PC-3 (cell line): Measurements from ENCODE around the gene CLSTN3. TPM values are rescaled to one million over a fixed set of nuclear protein-coding genes. Genes with fewer than 3 reads are reported as not detected.
A peak's percentile ranks its signal among the peaks of the same experiment; 100 is the strongest.

Experiments used
- ATAC-seq: fragments of 200-7000 bp; cut with Tn5 transposase; 2 replicates; pipeline ENCODE4 v1.9.1; 2020; ENCODE audit warnings: mild to moderate bottlenecking, moderate library complexity
- BruUV-seq: library from RNA; stranded (reverse); fragments of 400-500 nt; replicated peaks from 2 replicates; lab custom pipeline; 2021; lab: Mats Ljungman, UMichigan
- CTCF ChIA-PET: fragments of 300-600 bp; sonication (Branson Sonifier 250); formaldehyde crosslinking; loops from one replicate; lab custom pipeline; 2022; ENCODE audit warnings: antibody characterized with exemption; lab: Charles Lee
- POLR2A ChIA-PET: fragments of 300-600 bp; sonication (Branson Sonifier 250); formaldehyde crosslinking; loops from one replicate; lab custom pipeline; 2022; ENCODE audit warnings: antibody characterized with exemption; ENCODE audit not compliant: unreplicated experiment; lab: Charles Lee
- DNase-seq: peaks from one replicate; pipeline ENCODE4 v3.0.0-alpha.2; 2015
- H2AFZ ChIP-seq: fragments of 300-600 bp; sonication (generic); 2 replicates; pipeline ENCODE4 v1.6.0; 2016; ENCODE audit warnings: antibody characterized with exemption, low read length
- H3F3A ChIP-seq: fragments of 300-600 bp; sonication (generic); one replicate; pipeline ENCODE4 v1.6.0; 2017; ENCODE audit warnings: antibody characterized with exemption, low read length, control low read depth, mild to moderate bottlenecking; ENCODE audit not compliant: unreplicated experiment
- H3K27ac ChIP-seq: fragments of 300-600 bp; sonication (generic); 2 replicates; pipeline ENCODE4 v1.5.1; 2016; ENCODE audit warnings: mild to moderate bottlenecking, low read length
- H3K27me3 ChIP-seq: fragments of 300-600 bp; sonication (generic); 2 replicates; pipeline ENCODE4 v1.6.1; 2016; ENCODE audit warnings: low read length, mixed read lengths
- H3K36me3 ChIP-seq: fragments of 300-600 bp; sonication (generic); 2 replicates; pipeline ENCODE4 v1.6.1; 2016; ENCODE audit warnings: low read depth, mixed run types, low read length, mixed read lengths
- H3K4me1 ChIP-seq: fragments of 300-600 bp; sonication (generic); 2 replicates; pipeline ENCODE4 v1.5.1; 2016; ENCODE audit warnings: low read length; ENCODE audit not compliant: insufficient read depth
- H3K4me2 ChIP-seq: fragments of 300-600 bp; sonication (generic); 2 replicates; pipeline ENCODE4 v1.6.0; 2016; ENCODE audit warnings: low read length
- H3K4me3 ChIP-seq: fragments of 300-600 bp; sonication (generic); 2 replicates; pipeline ENCODE4 v1.5.1; 2016; ENCODE audit warnings: mild to moderate bottlenecking, low read length, mixed read lengths
- H3K79me2 ChIP-seq: fragments of 300-600 bp; sonication (generic); 2 replicates; pipeline ENCODE4 v1.6.1; 2017; ENCODE audit warnings: low read length, mixed read lengths
- H3K9ac ChIP-seq: fragments of 300-600 bp; sonication (generic); 2 replicates; pipeline ENCODE4 v1.6.0; 2016; ENCODE audit warnings: mild to moderate bottlenecking, low read length
- H3K9me2 ChIP-seq: fragments of 300-600 bp; sonication (generic); replicated peaks from 2 replicates; pipeline ENCODE4 v1.6.1; 2016; ENCODE audit warnings: mixed run types, low read length, mixed read lengths
- H3K9me3 ChIP-seq: fragments of 300-600 bp; sonication (generic); 2 replicates; pipeline ENCODE4 v1.6.1; 2016; ENCODE audit warnings: low read length, mixed read lengths
- H4K20me1 ChIP-seq: fragments of 300-600 bp; sonication (generic); 2 replicates; pipeline ENCODE4 v1.6.1; 2016; ENCODE audit warnings: low read length, mixed read lengths
- EZH2 ChIP-seq: fragments of 300-600 bp; sonication (generic); IDR thresholded peaks from one replicate; pipeline ENCODE4 v1.6.1; 2017; ENCODE audit warnings: antibody characterized with exemption, mild to moderate bottlenecking, low read length; ENCODE audit not compliant: unreplicated experiment
- EZH2phosphoT487 ChIP-seq: fragments of 300-600 bp; sonication (generic); IDR thresholded peaks from 2 replicates; pipeline ENCODE4 v1.6.1; 2018; ENCODE audit warnings: mild to moderate bottlenecking, antibody characterized with exemption, low read length, borderline replicate concordance
- intact Hi-C: fragments of 100-400 bp; cut with micrococcal nuclease; formaldehyde crosslinking; loops from 2 replicates; pipeline ENCODE4 v1.9.0; 2023
- total RNA-seq: library from RNA; depleted of rRNA; stranded (reverse); fragments of >200 nt; gene quantifications from 2 replicates; pipeline ENCODE4 v1.2.3, GENCODE V29; 2014
- TF ChIP-seq, protein P1 (sequence below): fragments of 300-600 bp; sonication (generic); conservative IDR thresholded peaks from 2 replicates; pipeline ENCODE4 v1.5.1; 2017; ENCODE audit warnings: antibody characterized with exemption, low read depth, mild to moderate bottlenecking, low read length

Gene CLSTN3
- total RNA-seq, 1 experiment from 2014 or later = 10.9 TPM

DNA sequence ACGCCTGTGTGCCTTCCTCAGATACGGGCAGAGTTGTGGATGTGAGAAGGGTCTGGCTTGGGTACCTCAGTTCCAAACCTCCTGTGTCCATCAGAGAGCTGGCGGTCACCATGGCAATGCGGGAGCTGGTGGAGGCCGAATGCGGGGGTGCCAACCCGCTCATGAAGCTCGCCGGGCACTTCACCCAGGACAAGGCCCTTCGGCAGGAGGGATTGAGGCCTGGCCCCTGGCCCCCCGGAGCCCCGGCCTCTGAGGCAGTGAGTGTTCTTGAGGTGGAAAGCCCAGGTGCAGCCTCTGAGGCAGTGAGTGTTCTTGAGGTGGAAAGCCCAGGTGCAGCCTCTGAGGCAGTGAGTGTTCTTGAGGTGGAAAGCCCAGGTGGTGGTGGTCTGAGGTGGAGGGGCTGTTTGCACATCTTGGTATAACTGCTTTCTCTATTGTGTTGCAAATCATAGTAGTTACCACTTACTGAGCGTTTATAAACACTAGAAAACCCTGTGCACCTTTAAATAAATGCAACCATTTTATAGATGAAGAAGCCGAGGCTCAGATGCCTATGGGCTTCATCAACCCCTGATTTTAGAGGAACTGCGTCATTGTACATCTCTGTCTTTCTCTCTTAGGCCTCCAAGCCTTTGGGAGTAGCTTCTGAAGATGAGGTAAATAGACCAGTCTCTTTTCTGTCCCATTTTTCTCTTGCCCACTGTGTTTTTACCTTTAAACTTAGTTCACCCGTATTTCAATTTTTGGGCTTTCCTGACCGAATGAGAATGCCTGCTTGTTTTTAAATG lies 60.3 kb downstream of the CLSTN3 start:
- H3K9ac ChIP-seq = peak overlapping the region; percentile 86
- ATAC-seq (no peak), DNase-seq (no peak)
- intact Hi-C loops = no loop called here
- H2AFZ ChIP-seq = peak overlapping the region; percentile 90
- no TSS peak for BruUV-seq
- H3K79me2 ChIP-seq = peaks cover 32% of the 10 kb centered on the region
- H3K9me3 ChIP-seq = no peaks in the 10 kb centered on the region
- no peaks in the 10 kb centered on the region; the same call in none of the 2 replicates for H3K36me3 ChIP-seq
- ChIA-PET POLR2A (no interaction called here), CTCF (no interaction called here)
- H3K27me3 ChIP-seq = no peaks in the 10 kb centered on the region
- no peaks in the 10 kb centered on the region for H3F3A ChIP-seq
- H3K9me2 ChIP-seq = no peaks in the 10 kb centered on the region
- 0 out of 2 replicates have a peak, but pooled peaks cover 3% of the 10 kb centered on the region for H4K20me1 ChIP-seq
- peak overlapping the region; percentile 97 for H3K4me2 ChIP-seq
- H3K27ac ChIP-seq = no peak overlapping the region
- H3K4me1 ChIP-seq = peaks cover 19% of the 10 kb centered on the region
- TF ChIP-seq, protein P1, sequence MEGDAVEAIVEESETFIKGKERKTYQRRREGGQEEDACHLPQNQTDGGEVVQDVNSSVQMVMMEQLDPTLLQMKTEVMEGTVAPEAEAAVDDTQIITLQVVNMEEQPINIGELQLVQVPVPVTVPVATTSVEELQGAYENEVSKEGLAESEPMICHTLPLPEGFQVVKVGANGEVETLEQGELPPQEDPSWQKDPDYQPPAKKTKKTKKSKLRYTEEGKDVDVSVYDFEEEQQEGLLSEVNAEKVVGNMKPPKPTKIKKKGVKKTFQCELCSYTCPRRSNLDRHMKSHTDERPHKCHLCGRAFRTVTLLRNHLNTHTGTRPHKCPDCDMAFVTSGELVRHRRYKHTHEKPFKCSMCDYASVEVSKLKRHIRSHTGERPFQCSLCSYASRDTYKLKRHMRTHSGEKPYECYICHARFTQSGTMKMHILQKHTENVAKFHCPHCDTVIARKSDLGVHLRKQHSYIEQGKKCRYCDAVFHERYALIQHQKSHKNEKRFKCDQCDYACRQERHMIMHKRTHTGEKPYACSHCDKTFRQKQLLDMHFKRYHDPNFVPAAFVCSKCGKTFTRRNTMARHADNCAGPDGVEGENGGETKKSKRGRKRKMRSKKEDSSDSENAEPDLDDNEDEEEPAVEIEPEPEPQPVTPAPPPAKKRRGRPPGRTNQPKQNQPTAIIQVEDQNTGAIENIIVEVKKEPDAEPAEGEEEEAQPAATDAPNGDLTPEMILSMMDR = no peak
- TF ChIP-seq EZH2phosphoT487 = no peak
- TF ChIP-seq EZH2 = no peak
- H3K4me3 ChIP-seq = peak overlapping the region; percentile 84

DNA sequence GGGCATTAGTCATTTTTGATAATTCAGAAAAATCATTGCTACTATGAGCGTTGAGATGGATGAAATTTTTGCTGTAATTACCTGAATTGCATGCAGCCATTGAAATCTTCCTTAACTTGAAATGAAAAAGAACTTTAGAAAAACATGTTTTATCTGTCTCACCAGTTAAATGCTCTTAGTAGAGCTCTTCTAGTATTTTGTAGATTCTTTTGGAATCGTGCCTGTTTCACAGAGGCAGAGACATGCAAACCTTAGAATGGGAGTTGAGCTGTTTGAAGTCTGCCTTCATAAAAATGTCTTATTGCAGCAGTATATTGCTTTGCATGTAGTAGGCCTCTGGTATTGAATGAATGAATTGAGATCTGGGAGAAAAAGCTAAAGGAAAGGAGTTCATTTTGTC lies 63.5 kb downstream of the CLSTN3 start:
- Histone ChIP-seq H3K27me3 (no peaks in the 10 kb centered on the region), H3K4me1 (peaks cover 10% of the 10 kb centered on the region), H3K27ac (no peak overlapping the region), H3K79me2 (peaks cover 32% of the 10 kb centered on the region), H4K20me1 (0 out of 2 replicates have a peak, but pooled peaks cover 4% of the 10 kb centered on the region), H3K9ac (no peak overlapping the region), H3K9me3 (no peaks in the 10 kb centered on the region), H3F3A (no peaks in the 10 kb centered on the region), H3K4me2 (no peak overlapping the region), H2AFZ (no peak overlapping the region), H3K36me3 (no peaks in the 10 kb centered on the region; the same call in none of the 2 replicates), H3K4me3 (no peak overlapping the region), H3K9me2 (no peaks in the 10 kb centered on the region)
- TF ChIP-seq EZH2phosphoT487 = no peak
- TF ChIP-seq EZH2 = no peak
- TF ChIP-seq, protein P1 = no peak
- no peak for DNase-seq
- intact Hi-C loops = no loop called here
- ChIA-PET CTCF (no interaction called here), POLR2A (no interaction called here)
- no peak for ATAC-seq
- BruUV-seq = no TSS peak

DNA sequence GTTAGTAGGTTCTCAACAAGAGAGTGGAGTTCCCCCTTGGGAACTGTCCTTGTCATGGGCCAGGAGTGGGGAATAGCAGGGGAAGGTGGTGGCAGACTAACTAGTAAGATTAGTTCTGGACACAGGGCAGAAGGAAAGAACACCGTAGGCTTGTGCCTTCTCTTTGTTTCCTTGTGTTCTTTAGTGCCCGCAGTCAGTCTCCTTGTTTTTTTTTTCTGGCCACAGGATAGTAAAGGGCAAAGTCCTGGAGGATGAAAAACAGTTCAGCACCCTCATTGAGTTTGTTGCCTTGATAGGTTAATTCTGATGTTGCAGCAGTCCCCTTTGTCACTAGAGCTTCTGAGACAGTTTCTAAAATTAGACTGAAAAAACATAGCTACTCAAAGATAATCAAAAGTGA lies 67.7 kb downstream of the CLSTN3 start:
- Histone ChIP-seq H3K27me3 (no peaks in the 10 kb centered on the region), H4K20me1 (0 out of 2 replicates have a peak, but pooled peaks cover 4% of the 10 kb centered on the region), H3K4me2 (no peak overlapping the region), H2AFZ (no peak overlapping the region), H3K9me2 (no peaks in the 10 kb centered on the region), H3K4me3 (no peak overlapping the region), H3K79me2 (peaks cover 9% of the 10 kb centered on the region; the same call in 1 of the 2 replicates), H3K36me3 (no peaks in the 10 kb centered on the region; the same call in none of the 2 replicates), H3K27ac (no peak overlapping the region), H3K4me1 (no peaks in the 10 kb centered on the region), H3K9ac (no peak overlapping the region), H3K9me3 (no peaks in the 10 kb centered on the region), H3F3A (no peaks in the 10 kb centered on the region)
- ChIA-PET POLR2A (no interaction called here), CTCF (no interaction called here)
- intact Hi-C loops = no loop called here
- ATAC-seq (no peak), DNase-seq (no peak)
- no TSS peak for BruUV-seq
- no peak for TF ChIP-seq EZH2phosphoT487
- TF ChIP-seq, protein P1 = no peak
